ELF-1 (cell line): ENCODE data around the gene LZTR1.
"Not testable (repeated sequence)": the region's sequence is repeated elsewhere in the genome, so short reads cannot be mapped to it uniquely, and the experiment has no call there.

Experiments used
- DNase-seq: peaks from one replicate; pipeline ENCODE4 v3.0.0-alpha.2; 2016; ENCODE audit warnings: low read depth, low spot score

The LZTR1 gene

GRCh38 chr22:20996598-20997535 is 14.8 kb downstream of the LZTR1 start:
- DNase-seq: no peak

GRCh38 chr22:20997536-20998257 is 15.6 kb downstream of the LZTR1 start:
- no peak for DNase-seq

- DNase-seq: no peak
Observed at GRCh38 chr22:20998411-20999336, 16.6 kb downstream of the LZTR1 start.

- DNase-seq: no peak
Observed at GRCh38 chr22:20999350-21000206, 17.5 kb downstream of the LZTR1 start.

- DNase-seq: no peak
Observed at GRCh38 chr22:21000207-21000986, 18.3 kb downstream of the LZTR1 start.

GRCh38 chr22:21000987-21001600 is 19.0 kb downstream of the LZTR1 start:
- no peak for DNase-seq

GRCh38 chr22:21001601-21002325 is 19.7 kb downstream of the LZTR1 start, which contains the start of gene THAP7:
Gene THAP7, minus strand, starts transcription at chr22:21002118. Its CDS starts 207 bp downstream, at chr22:21001911.
- peak; percentile 96 for DNase-seq

- no peak for DNase-seq
Observed at GRCh38 chr22:21003782-21004181, 21.7 kb downstream of the LZTR1 start.

- DNase-seq: not testable (repeated sequence)
Observed at GRCh38 chr22:21009208-21009607, 27.1 kb downstream of the LZTR1 start.

- peak; percentile 72 for DNase-seq
Observed at GRCh38 chr22:21009638-21010425, 27.7 kb downstream of the LZTR1 start.

- DNase-seq: no peak
Observed at GRCh38 chr22:21010426-21011113, 28.5 kb downstream of the LZTR1 start.

GRCh38 chr22:21012446-21013407 is 30.6 kb downstream of the LZTR1 start:
- DNase-seq: no peak

- no peak for DNase-seq
Observed at GRCh38 chr22:21013657-21014201, 31.6 kb downstream of the LZTR1 start.

- peak; percentile 98 for DNase-seq
Observed at GRCh38 chr22:21014202-21014725, 32.2 kb downstream of the LZTR1 start.

- peak; percentile 92 for DNase-seq
Observed at GRCh38 chr22:21014726-21015465, 32.8 kb downstream of the LZTR1 start, which contains the start of gene P2RX6. Gene P2RX6, plus strand, starts transcription at chr22:21015165. Its CDS starts 10 bp downstream, at chr22:21015175.
